Sigmoid colon (tissue), 7 donors: Measurements from ENCODE around the gene CDK16. TPM values are rescaled to one million over a fixed set of nuclear protein-coding genes. Genes with fewer than 3 reads are reported as not detected.

Experiments used
- DNase-seq: peaks from one replicate; pipeline ENCODE4 v3.0.0-alpha.2; 2019
- H3K27ac ChIP-seq, 4 donors: fragments of 200-600 bp; sonication (generic); one replicate each; pipeline ENCODE4 v1.5.1; 2016 to 2019; ENCODE audit warnings: mild to moderate bottlenecking in 1 of 4
- H3K27me3 ChIP-seq, 3 donors: fragments of 200-600 bp; sonication (generic); one replicate each; pipeline ENCODE4 v1.5.1; 2019; ENCODE audit warnings: mild to moderate bottlenecking in 1 of 3
- H3K36me3 ChIP-seq, 4 donors: fragments of 200-600 bp; sonication (generic); one replicate each; pipeline ENCODE4 v1.5.1; 2016 to 2019
- H3K4me1 ChIP-seq, 4 donors: fragments of 200-600 bp; sonication (generic); one replicate each; pipeline ENCODE4 v1.5.1; 2017 to 2019
- H3K4me3 ChIP-seq, 4 donors: fragments of 200-600 bp; sonication (generic); one replicate each; pipeline ENCODE4 v1.5.1; 2017 to 2019; ENCODE audit warnings: mild to moderate bottlenecking in 2 of 4, moderate library complexity in 1 of 4
- H3K9me3 ChIP-seq, 4 donors: fragments of 200-600 bp in 3 of 4; sonication (generic) in 3 of 4; one replicate each; pipeline versions ENCODE4 v1.5.1 to v1.6.1; 2013 to 2019
- CTCF ChIP-seq, 4 experiments: fragments of 450-650 bp in 3 of 4; fragments of 200-600 bp in 1 of 4; IDR thresholded peaks; one replicate each; pipeline ENCODE4 v1.5.1; 2016 to 2019; ENCODE audit warnings: antibody characterized with exemption in 4 of 4, mild to moderate bottlenecking in 3 of 4, moderate library complexity in 2 of 4
- EP300 ChIP-seq, 4 donors: sonication (generic); formaldehyde crosslinking; IDR thresholded peaks; one replicate each; pipeline ENCODE4 v1.6.1; 2017; ENCODE audit warnings: antibody characterized with exemption in 4 of 4
- POLR2A ChIP-seq, 2 donors: fragments of 450-650 bp; IDR thresholded peaks; one replicate each; pipeline ENCODE4 v1.6.1; 2016; ENCODE audit warnings: antibody characterized with exemption in 2 of 2, mild to moderate bottlenecking in 2 of 2, moderate library complexity in 2 of 2
- POLR2AphosphoS5 ChIP-seq, 4 donors: sonication (generic); formaldehyde crosslinking; IDR thresholded peaks; one replicate each; pipeline ENCODE4 v1.6.1; 2017; ENCODE audit warnings: antibody characterized with exemption in 4 of 4
- WGBS, 2 donors: extraction: QIAGEN DNeasy Blood & Tissue Kit; methylation state at CpG; one replicate each; pipeline ENCODE4 v1.1.7; 2013; 5-methylcytosine and 5-hydroxymethylcytosine counted together
- intact Hi-C: fragments of 100-400 bp; cut with DNase I; formaldehyde crosslinking; loops from one replicate; pipeline ENCODE4 v1.15.1; 2023
- polyA plus RNA-seq, 3 donors: library from polyadenylated mRNA; stranded (reverse); fragments of 200-250 nt; gene quantifications; one replicate each; pipeline ENCODE4 v1.2.3, GENCODE V29; 2013
- total RNA-seq, 4 donors: library from RNA; depleted of rRNA; stranded (reverse); fragments of >200 nt; gene quantifications; one replicate each; pipeline ENCODE4 v1.1.0, GENCODE V29; 2016
- donor health status: healthy with polysubstance abuse.
- donor health status: Bipolar disorder and iron deficiency.
- donor health status: healthy.

Gene CDK16
- total and polyA plus RNA-seq, 7 donors: 35.4 to 64.6 (median 46.3) TPM

DNA sequence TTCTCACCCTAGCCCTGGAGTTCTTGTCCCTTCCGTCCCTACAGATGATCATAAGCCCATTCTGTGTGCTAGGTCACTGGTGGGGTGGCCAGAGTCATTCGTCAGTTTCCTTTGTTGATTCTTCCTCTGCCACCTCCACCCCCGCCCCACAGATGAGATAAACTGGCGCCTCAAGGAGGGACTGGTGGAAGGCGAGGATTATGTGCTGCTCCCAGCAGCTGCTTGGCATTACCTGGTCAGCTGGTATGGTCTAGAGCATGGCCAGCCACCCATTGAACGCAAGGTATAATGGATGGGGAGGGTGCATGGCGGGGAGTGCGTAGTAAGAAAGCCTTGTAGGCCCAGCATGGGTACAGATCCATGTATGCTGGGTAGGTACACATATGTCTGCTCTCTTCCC lies 20.7 kb downstream of the CDK16 start:
- no peak overlapping the region for H3K27ac ChIP-seq
- no peaks in the 10 kb centered on the region for H3K9me3 ChIP-seq
- intact Hi-C loops: loop anchor here (5.0 to 10.0 kb wide), 3 partner anchors 73 to 123 kb away; partner anchors contain the start of genes NDUFB11 and RBM10
- H3K4me3 ChIP-seq: no peak overlapping the region
- TF ChIP-seq CTCF (IDR thresholded peaks at IDR 0.05) (no peak), EP300 (IDR thresholded peaks at IDR 0.05) (no peak), POLR2A (IDR thresholded peaks at IDR 0.05) (no peak), POLR2AphosphoS5 (IDR thresholded peaks at IDR 0.05) (no peak)
- no peaks in the 10 kb centered on the region for H3K27me3 ChIP-seq
- H3K36me3 ChIP-seq: peaks cover 0 to 45% (median 4%) of the 10 kb centered on the region in 4 donors
- 97 to 98% methylated on average over 8 of the region's 8 CpGs for WGBS, 2 donors
- H3K4me1 ChIP-seq: no peaks in the 10 kb centered on the region
- peak; percentile 30 for DNase-seq

DNA sequence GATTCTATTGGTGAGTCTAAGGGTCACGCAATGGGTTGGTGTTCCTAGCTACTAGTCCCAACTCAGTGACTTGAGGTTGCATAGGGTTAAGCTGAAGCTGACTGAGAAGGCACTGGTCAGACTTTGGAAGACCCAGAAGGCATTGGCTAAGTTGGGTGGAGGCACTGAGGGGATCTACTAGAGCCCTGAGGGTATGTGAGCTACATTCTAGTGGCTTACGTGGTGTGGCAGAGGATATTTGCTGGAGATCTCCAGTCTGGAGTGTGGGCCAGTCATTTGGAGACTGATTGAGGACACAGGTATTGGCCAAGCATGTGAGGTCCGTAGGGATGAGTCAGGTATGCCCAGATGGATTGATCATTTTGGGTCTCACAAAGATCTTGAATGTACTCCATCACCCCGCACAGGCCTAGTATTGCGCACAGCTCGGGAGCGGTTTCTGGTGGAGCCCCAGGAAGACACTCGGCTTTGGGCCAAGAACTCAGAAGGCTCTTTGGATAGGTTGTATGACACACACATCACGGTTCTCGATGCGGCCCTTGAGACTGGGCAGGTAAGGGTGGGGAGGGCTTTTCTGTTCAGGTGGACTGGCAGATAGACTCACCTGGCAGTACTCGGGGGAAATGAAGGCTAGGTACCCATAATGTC lies 21.5 kb downstream of the CDK16 start:
- no peaks in the 10 kb centered on the region for H3K4me1 ChIP-seq
- 97 to 98% methylated on average over 12 of the region's 12 CpGs for WGBS, 2 donors
- no peak overlapping the region for H3K4me3 ChIP-seq
- peaks cover 0 to 53% (median 6%) of the 10 kb centered on the region in 4 donors for H3K36me3 ChIP-seq
- intact Hi-C loops: loop anchor here (5.0 to 10.0 kb wide), 3 partner anchors 72 to 122 kb away; partner anchors contain the start of genes NDUFB11 and RBM10
- peak; percentile 48 for DNase-seq
- no peaks in the 10 kb centered on the region for H3K27me3 ChIP-seq
- H3K27ac ChIP-seq: no peak overlapping the region
- TF ChIP-seq POLR2A (IDR thresholded peaks at IDR 0.05): no peak
- H3K9me3 ChIP-seq: no peaks in the 10 kb centered on the region

- no peaks in the 10 kb centered on the region for H3K4me1 ChIP-seq
- intact Hi-C loops: no loop called here
- no peaks in the 10 kb centered on the region for H3K9me3 ChIP-seq
- no peak overlapping the region for H3K4me3 ChIP-seq
- no peaks in the 10 kb centered on the region for H3K27me3 ChIP-seq
- 95% methylated on average over 7 of the region's 7 CpGs for WGBS, 2 donors
- TF ChIP-seq POLR2AphosphoS5 (IDR thresholded peaks at IDR 0.05) (no peak), EP300 (IDR thresholded peaks at IDR 0.05) (no peak), POLR2A (IDR thresholded peaks at IDR 0.05) (no peak)
- DNase-seq: peak; percentile 30
- H3K36me3 ChIP-seq: peaks cover 0 to 59% (median 7%) of the 10 kb centered on the region in 4 donors
- no peak overlapping the region for H3K27ac ChIP-seq
These were observed 22.1 kb downstream of the CDK16 start for GRCh38 chrX:47240619-47241018.

- H3K4me3 ChIP-seq: no peak overlapping the region
- H3K9me3 ChIP-seq: no peaks in the 10 kb centered on the region
- H3K27ac ChIP-seq: no peak overlapping the region
- TF ChIP-seq POLR2AphosphoS5 (IDR thresholded peaks at IDR 0.05) (no peak), EP300 (IDR thresholded peaks at IDR 0.05) (no peak), POLR2A (IDR thresholded peaks at IDR 0.05) (no peak), CTCF (IDR thresholded peaks at IDR 0.05) (no peak)
- DNase-seq: peak; percentile 59
- WGBS, 2 donors: 94 to 97% methylated on average over 18 of the region's 18 CpGs
- H3K36me3 ChIP-seq: peaks cover 0 to 63% (median 7%) of the 10 kb centered on the region in 4 donors
- H3K4me1 ChIP-seq: no peaks in the 10 kb centered on the region
- H3K27me3 ChIP-seq: no peaks in the 10 kb centered on the region
- intact Hi-C loops: no loop called here
These were observed 22.9 kb downstream of the CDK16 start for GRCh38 chrX:47241201-47242011.

DNA sequence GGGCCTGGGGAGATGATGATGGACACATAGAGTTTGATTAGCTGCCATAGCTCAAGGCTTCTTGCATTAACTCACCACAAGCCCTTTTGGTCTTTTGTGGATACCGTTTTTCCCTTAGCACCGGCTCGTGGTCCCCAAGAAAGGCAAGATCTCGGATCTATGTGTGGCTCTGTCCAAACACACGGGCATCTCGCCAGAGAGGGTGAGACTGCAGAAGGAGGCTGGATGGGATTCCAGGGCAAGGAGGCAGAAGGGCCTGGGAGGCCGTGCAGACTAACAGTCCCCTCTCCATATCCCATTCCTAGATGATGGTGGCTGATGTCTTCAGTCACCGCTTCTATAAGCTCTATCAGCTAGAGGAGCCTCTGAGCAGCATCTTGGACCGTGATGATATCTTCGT lies 23.8 kb downstream of the CDK16 start:
- no peaks in the 10 kb centered on the region for H3K9me3 ChIP-seq
- TF ChIP-seq POLR2AphosphoS5 (IDR thresholded peaks at IDR 0.05): no peak
- peaks cover 0 to 63% (median 7%) of the 10 kb centered on the region in 4 donors for H3K36me3 ChIP-seq
- intact Hi-C loops: no loop called here
- 96% methylated on average over 10 of the region's 10 CpGs for WGBS, 2 donors
- H3K4me1 ChIP-seq: no peaks in the 10 kb centered on the region
- H3K27me3 ChIP-seq: no peaks in the 10 kb centered on the region
- H3K27ac ChIP-seq: no peak overlapping the region
- no peak overlapping the region for H3K4me3 ChIP-seq
- peak; percentile 59 for DNase-seq

- TF ChIP-seq EP300 (IDR thresholded peaks at IDR 0.05) (no peak), CTCF (IDR thresholded peaks at IDR 0.05) (no peak), POLR2AphosphoS5 (IDR thresholded peaks at IDR 0.05) (no peak), POLR2A (IDR thresholded peaks at IDR 0.05) (no peak)
- Histone ChIP-seq H3K27ac (no peak overlapping the region), H3K36me3 (peaks cover 0 to 63% (median 7%) of the 10 kb centered on the region in 4 donors), H3K27me3 (no peaks in the 10 kb centered on the region), H3K4me1 (no peaks in the 10 kb centered on the region), H3K9me3 (no peaks in the 10 kb centered on the region), H3K4me3 (no peak overlapping the region)
- 96 to 97% methylated on average over 14 of the region's 14 CpGs for WGBS, 2 donors
- intact Hi-C loops: no loop called here
- peak; percentile 45 for DNase-seq
These were observed 24.9 kb downstream of the CDK16 start for GRCh38 chrX:47243351-47243750.
